ENCODE results near the gene RNASE3. TPM values are rescaled to one million over a fixed set of nuclear protein-coding genes. Genes with fewer than 3 reads are reported as not detected.
"Not testable (repeated sequence)": the region's sequence is repeated elsewhere in the genome, so short reads cannot be mapped to it uniquely, and the experiment has no call there.

Gene RNASE3
- under 1 TPM in 3 of 4 donors, not detected in 1; 0.42 to 0.79 (median 0.66) TPM for polyA plus RNA-seq (ENCODE audit: insufficient read length in 4 of 4)

GRCh38 chr14:20891126-20891825, at the start of gene RNASE3:
Gene RNASE3 (plus strand): TSS chr14:20891385. CDS start chr14:20891687, 302 bp downstream.
- DNase-seq (ENCODE audit: low read depth in 4 of 4, low spot score in 2 of 4) = not testable (repeated sequence)

- DNase-seq (ENCODE audit: low read depth in 4 of 4, low spot score in 2 of 4) = no peak
Measured at GRCh38 chr14:20846560-20846959, 44.6 kb upstream of the RNASE3 start.

- no peak for DNase-seq (ENCODE audit: low read depth in 4 of 4, low spot score in 2 of 4)
Measured at GRCh38 chr14:20848316-20848954, 42.8 kb upstream of the RNASE3 start.

GRCh38 chr14:20848955-20849570, 42.1 kb upstream of the RNASE3 start:
- no peak for DNase-seq (ENCODE audit: low read depth in 4 of 4, low spot score in 2 of 4)

GRCh38 chr14:20853042-20853441, 38.1 kb upstream of the RNASE3 start:
- DNase-seq (ENCODE audit: low read depth in 4 of 4, low spot score in 2 of 4) = no peak

GRCh38 chr14:20855652-20856291, 35.4 kb upstream of the RNASE3 start:
- DNase-seq (ENCODE audit: low read depth in 4 of 4, low spot score in 2 of 4) = peak in 3 of 4 donors; percentile 31 to 73 (median 52)

- DNase-seq (ENCODE audit: low read depth in 4 of 4, low spot score in 2 of 4) = no peak
Measured at GRCh38 chr14:20857207-20857606, 34.0 kb upstream of the RNASE3 start.

- DNase-seq (ENCODE audit: low read depth in 4 of 4, low spot score in 2 of 4) = peak in 3 of 4 donors; percentile 21 to 34 (median 25)
Measured at GRCh38 chr14:20857630-20858261, 33.4 kb upstream of the RNASE3 start.

GRCh38 chr14:20866194-20866593, 25.0 kb upstream of the RNASE3 start:
- DNase-seq (ENCODE audit: low read depth in 4 of 4, low spot score in 2 of 4) = no peak

GRCh38 chr14:20866963-20867362, 24.2 kb upstream of the RNASE3 start:
- no peak for DNase-seq (ENCODE audit: low read depth in 4 of 4, low spot score in 2 of 4)

- peak; percentile 24 to 37 (median 33) for DNase-seq (ENCODE audit: low read depth in 4 of 4, low spot score in 2 of 4)
Measured at GRCh38 chr14:20873370-20874177, 17.6 kb upstream of the RNASE3 start.

GRCh38 chr14:20877016-20877415, 14.2 kb upstream of the RNASE3 start:
- no peak for DNase-seq (ENCODE audit: low read depth in 4 of 4, low spot score in 2 of 4)

GRCh38 chr14:20878695-20879094, 12.5 kb upstream of the RNASE3 start:
- no peak for DNase-seq (ENCODE audit: low read depth in 4 of 4, low spot score in 2 of 4)

- DNase-seq (ENCODE audit: low read depth in 4 of 4, low spot score in 2 of 4) = not testable (repeated sequence)
Measured at GRCh38 chr14:20881229-20881628, 10.0 kb upstream of the RNASE3 start.

GRCh38 chr14:20882787-20883186, 8.4 kb upstream of the RNASE3 start:
- DNase-seq (ENCODE audit: low read depth in 4 of 4, low spot score in 2 of 4) = not testable (repeated sequence)

GRCh38 chr14:20888411-20888810, 2.8 kb upstream of the RNASE3 start:
- DNase-seq (ENCODE audit: low read depth in 4 of 4, low spot score in 2 of 4) = not testable (repeated sequence)

GRCh38 chr14:20895322-20895721, 4.1 kb downstream of the RNASE3 start:
- not testable (repeated sequence) for DNase-seq (ENCODE audit: low read depth in 4 of 4, low spot score in 2 of 4)

GRCh38 chr14:20904393-20905029, 13.3 kb downstream of the RNASE3 start:
- no peak for DNase-seq (ENCODE audit: low read depth in 4 of 4, low spot score in 2 of 4)

GRCh38 chr14:20905676-20906075, 14.5 kb downstream of the RNASE3 start:
- no peak for DNase-seq (ENCODE audit: low read depth in 4 of 4, low spot score in 2 of 4)
